Measurements from ENCODE around the gene VWA5B2.

GRCh38 chr3:184180165-184180564 lies 49.2 kb upstream of the VWA5B2 start:
- TF ChIP-seq CTCF (CRISPR knock-in tag; IDR thresholded peaks at IDR 0.05) = no peak
- no peak for TF ChIP-seq FOSL1 (CRISPR knock-in tag; IDR thresholded peaks at IDR 0.05; ENCODE audit: borderline replicate concordance)
- TF ChIP-seq REST (IDR thresholded peaks at IDR 0.05; ENCODE audit: borderline replicate concordance in 1 of 2, low read depth in 1 of 2, low read length in 2 of 2) = no peak
- TF ChIP-seq HOMEZ (CRISPR knock-in tag; IDR thresholded peaks at IDR 0.05; ENCODE audit: low read depth) = no peak
- no peak for TF ChIP-seq LBX2 (CRISPR knock-in tag; IDR thresholded peaks at IDR 0.05; ENCODE audit: borderline replicate concordance)
- TF ChIP-seq MXI1 (IDR thresholded peaks at IDR 0.05; ENCODE audit: borderline replicate concordance, low read depth, low read length) = no peak
- no peak for TF ChIP-seq PHF8 (CRISPR knock-in tag; IDR thresholded peaks at IDR 0.05)
- no peak for TF ChIP-seq EP300 (IDR thresholded peaks at IDR 0.05; ENCODE audit: low read depth in 2 of 2, low read length in 2 of 2)
- TF ChIP-seq EP300 (CRISPR knock-in tag; IDR thresholded peaks at IDR 0.05; ENCODE audit: borderline replicate concordance) = no peak
- no peak for TF ChIP-seq ZNF572 (CRISPR knock-in tag; IDR thresholded peaks at IDR 0.05)
- TF ChIP-seq KDM4B (CRISPR knock-in tag; IDR thresholded peaks at IDR 0.05) = no peak

All from HepG2 (cell line).